ENCODE measurements around the gene CTSW. TPM values are rescaled to one million over a fixed set of nuclear protein-coding genes. Genes with fewer than 3 reads are reported as not detected.
"Not testable (repeated sequence)": the region's sequence is repeated elsewhere in the genome, so short reads cannot be mapped to it uniquely, and the experiment has no call there.

CTSW gene
- polyA plus RNA-seq, 1 donor, result 1.3 TPM

- DNase-seq (ENCODE audit: low read depth), result no peak
Observed at GRCh38 chr11:65885808-65886536, 6.3 kb downstream of the CTSW start.

GRCh38 chr11:65886826-65887722 lies 7.4 kb downstream of the CTSW start:
- DNase-seq (ENCODE audit: low read depth), result no peak

DNA sequence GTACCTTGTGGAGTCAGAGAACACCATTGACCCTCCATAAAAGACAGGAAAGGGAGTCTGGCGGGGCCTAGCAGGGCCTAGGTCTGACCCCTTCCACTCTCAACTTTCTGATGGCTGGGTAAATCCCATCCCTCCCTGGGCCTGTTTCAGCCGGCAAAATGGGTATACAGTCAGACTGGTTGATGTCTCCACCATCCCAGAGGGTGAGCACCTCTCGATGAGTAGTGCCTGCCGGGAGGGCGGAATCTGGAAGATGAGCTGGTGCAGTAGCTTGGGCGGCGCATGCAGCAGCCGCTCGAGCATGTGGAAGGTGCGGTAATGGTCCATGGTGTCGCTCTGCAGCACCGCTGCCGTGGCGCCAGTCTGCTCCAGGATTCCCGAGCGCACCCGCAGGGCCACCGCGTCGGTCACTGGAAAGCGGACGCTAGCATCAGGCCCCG lies 8.1 kb downstream of the CTSW start:
- DNase-seq (ENCODE audit: low read depth), result no peak

DNA sequence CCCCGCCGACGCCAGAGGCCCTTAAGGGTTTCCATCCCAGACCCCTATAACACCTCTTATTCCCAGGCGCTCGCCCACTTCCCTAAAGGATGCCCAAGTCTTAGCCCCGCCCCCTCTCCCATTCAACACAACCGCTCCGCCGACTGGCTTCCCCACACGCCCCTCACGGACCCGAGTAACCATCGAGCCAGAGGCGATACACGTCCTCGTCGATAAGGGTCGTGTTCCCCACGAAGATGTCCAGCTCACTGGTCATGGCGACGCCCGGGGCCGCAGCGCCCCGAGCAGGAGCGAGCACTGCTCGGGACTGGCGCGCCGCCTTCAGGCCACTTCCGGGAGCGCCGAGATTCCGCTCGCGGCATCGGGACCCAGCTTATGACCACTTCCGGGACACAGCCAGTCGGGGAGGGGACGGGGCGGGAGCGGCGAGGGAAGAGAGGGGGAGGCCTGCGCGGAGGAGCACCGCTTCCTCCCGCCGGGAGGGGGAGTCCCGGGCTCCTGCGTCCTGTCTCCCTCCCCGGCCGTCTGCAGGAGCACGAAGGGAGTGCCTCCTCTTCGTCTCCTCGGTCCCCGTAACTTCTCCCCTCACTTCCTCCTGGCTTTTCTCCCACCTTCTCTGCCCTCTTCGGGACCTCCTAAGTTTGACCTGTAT lies 8.7 kb downstream of the CTSW start, which contains the start of gene FIBP:
TSS of gene FIBP (minus strand) at position 309 of the 652 bp plus-strand sequence. CDS start at position 256, 53 bp downstream.
- peak; percentile 86 for DNase-seq (ENCODE audit: low read depth)

DNA sequence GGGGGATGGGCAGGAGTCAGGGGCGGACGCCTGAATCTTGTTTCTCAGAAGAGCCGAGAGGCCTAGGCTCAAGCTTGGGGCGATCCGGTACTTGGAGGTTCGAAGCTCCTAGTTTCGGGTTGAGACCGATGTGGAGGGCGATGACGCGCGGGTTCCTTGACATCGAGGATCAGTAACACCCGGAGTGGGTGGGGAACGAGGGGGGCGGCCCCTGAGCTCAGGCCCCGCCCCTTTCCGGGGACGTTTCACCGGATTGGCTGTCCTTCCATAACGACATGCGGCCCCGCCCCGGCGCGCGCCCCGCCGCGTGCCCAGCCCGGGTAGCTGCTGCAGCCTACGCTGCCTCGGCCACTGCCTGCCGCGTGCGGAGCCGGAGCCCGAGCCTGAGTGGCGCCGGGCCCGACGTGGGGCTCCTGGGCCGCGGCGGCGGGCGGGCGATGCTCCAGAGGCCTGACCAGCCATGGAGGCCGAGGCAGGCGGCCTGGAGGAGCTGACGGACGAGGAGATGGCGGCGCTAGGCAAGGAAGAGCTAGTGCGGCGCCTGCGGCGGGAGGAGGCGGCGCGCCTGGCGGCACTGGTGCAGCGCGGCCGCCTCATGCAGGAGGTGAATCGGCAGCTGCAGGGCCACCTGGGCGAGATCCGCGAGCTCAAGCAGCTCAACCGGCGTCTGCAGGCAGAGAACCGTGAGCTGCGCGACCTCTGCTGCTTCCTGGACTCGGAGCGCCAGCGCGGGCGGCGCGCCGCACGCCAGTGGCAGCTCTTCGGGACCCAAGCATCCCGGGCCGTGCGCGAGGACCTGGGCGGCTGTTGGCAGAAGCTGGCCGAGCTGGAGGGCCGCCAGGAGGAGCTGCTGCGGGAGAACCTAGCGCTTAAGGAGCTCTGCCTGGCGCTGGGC lies 10.9 kb downstream of the CTSW start, which contains the start of gene CCDC85B:
TSS of gene CCDC85B (plus strand) at position 350 of the 895 bp plus-strand sequence. CDS start at position 461, 111 bp downstream.
- DNase-seq (ENCODE audit: low read depth), result peak; percentile 91

DNA sequence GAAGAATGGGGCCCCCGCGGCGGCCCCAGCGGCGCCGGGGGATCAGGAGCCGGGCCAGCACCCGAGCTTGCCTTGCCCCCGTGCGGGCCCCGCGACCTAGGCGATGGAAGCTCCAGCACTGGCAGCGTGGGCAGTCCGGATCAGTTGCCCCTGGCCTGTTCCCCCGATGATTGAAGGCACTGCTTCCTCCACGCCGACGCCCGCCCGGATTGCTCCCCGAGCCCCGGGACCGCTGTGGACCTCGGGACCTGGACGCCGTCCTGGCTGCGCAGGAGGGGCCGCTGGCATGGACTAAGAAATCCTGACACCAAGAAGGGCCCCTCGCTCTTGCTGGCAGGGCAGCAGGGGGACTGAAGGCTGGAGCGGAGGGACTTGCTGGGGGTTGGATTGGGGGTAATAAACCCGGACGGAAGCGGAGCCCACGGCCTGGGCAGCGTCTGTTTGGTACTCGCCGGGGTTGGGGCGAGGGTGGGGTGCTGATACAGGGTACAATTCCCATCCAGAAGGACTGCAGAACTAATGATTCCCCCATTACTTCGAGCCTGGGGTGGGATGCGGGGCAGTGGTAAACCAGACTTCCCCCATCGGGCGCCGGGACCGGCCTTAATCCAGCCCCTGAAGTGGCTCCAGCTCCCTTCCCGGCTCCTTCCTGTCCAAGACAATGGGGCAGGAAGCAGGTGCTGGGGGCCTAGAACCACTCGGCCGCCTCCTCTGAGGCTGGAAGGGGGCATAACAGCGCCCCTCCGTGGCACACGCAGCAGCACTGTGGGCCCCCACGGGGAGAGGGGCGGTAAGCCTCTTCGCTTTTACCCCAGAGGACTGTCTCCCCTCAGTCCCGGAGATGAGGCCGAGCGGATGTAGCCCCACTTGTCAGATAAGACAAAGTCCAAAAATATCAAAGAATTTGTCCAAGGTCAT lies 11.8 kb downstream of the CTSW start:
- DNase-seq (ENCODE audit: low read depth), result no peak

DNA sequence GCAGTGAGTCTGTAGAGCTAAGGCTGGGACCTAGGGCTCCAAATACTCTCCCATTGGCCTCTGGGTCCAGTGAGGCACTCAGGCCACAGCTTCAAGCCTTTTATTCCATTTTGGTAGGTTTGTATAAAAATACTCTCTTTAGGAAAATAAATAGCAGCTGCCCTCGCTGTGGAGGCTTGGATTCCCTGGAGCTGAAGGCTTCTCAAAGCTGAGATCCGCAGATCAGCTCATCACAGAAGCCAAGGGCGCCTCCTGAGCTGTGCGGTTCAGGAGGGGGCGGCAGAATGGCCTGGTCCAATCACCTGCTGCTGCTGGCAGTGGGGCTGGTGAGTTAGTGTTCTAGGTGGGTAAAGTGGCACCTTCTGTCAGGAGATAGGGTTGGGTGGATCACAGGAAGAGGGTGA lies 12.5 kb downstream of the CTSW start:
- DNase-seq (ENCODE audit: low read depth), result not testable (repeated sequence)

DNA sequence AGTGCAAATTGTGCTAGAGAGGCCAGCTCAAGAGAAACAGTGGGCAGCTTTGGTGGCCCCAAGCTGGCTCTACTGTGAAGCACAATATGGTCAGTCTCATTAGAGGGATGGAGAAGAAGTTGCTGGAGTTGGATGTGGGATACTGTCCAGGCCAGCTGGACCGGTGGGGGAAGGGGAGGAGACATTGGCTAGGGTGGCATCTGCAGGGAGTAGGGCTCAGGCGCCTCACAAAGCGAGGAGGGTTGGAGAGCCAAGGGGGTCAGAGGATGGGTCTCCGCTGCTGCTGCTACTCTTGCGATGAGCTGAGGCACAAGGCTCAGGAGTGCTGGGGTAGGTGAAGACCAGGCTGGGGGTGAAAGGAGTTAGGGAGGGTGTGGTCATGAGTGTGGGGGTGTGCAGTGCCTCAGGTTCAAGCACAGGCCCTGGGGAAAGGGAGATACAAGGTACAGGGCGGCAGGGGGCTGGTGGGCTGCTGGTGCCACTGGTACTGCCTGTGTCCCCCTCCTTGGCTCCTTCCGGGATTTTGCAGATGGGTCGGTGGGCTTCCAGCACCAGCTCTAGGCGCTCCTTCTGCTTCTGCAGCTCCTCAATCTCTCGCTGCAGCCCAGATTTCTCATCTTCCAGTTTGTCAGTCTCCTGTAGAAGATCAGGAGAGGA lies 13.2 kb downstream of the CTSW start:
- DNase-seq (ENCODE audit: low read depth), result no peak

- DNase-seq (ENCODE audit: low read depth), result no peak
Observed at GRCh38 chr11:65894034-65894591, 14.5 kb downstream of the CTSW start.

GRCh38 chr11:65895482-65895981 lies 15.9 kb downstream of the CTSW start:
- DNase-seq (ENCODE audit: low read depth), result no peak

- no peak for DNase-seq (ENCODE audit: low read depth)
Observed at GRCh38 chr11:65896034-65896999, 16.7 kb downstream of the CTSW start.

DNA sequence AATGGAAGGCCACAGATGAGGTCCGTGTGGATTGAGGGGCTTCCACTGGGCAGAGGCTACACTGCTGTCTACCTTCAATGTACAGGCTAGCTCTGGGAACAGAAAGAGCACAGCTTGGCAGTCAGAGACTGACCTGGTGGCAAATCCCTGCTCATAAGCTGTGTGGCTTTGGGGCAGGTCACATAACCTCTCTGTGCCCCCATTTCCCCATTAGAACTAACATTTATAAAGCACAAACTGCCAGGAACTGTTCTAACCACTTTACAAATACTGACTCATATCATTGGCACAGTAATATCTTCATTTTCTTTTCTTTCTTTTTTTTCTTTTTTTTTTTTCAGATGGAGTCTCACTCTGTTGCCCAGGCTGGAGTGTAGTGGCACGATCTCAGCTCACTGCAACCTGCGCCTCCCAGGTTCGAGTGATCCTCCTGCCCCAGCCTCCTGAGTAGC lies 17.4 kb downstream of the CTSW start:
- DNase-seq (ENCODE audit: low read depth), result no peak

DNA sequence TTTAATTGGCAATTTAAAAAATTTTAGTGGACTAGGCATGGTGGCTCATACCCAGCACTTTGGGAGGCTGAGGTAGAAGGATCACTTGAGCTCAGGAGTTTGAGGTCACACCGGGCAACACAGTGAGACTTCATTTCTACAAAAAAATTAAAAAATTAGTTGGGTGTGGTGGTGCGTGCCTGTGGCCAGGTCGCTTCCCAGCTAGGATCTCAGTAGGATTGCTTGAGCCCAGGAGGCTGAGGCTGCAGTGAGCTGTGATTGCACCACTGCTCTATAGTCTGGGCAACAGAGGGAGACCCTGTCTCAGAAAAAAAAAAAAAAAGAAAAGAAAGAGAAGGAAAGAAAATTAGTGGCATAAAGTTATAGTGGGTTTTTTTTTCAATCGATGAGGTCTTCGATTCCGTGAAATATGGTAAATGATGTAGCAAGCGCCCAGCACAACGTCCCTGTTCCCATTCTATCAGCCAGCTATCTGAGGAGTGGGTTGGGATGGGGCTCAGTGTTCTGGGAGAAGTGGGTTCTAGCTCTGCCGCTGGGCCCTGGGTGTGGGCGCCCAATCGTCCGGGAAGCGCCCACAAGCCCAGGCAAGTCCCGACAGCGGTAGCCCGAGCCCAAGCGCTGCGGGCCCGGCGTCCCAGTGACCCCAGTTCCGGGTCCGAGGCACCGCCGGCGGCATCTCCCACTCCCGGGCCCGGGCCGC lies 19.2 kb downstream of the CTSW start:
- DNase-seq (ENCODE audit: low read depth), result no peak

DNA sequence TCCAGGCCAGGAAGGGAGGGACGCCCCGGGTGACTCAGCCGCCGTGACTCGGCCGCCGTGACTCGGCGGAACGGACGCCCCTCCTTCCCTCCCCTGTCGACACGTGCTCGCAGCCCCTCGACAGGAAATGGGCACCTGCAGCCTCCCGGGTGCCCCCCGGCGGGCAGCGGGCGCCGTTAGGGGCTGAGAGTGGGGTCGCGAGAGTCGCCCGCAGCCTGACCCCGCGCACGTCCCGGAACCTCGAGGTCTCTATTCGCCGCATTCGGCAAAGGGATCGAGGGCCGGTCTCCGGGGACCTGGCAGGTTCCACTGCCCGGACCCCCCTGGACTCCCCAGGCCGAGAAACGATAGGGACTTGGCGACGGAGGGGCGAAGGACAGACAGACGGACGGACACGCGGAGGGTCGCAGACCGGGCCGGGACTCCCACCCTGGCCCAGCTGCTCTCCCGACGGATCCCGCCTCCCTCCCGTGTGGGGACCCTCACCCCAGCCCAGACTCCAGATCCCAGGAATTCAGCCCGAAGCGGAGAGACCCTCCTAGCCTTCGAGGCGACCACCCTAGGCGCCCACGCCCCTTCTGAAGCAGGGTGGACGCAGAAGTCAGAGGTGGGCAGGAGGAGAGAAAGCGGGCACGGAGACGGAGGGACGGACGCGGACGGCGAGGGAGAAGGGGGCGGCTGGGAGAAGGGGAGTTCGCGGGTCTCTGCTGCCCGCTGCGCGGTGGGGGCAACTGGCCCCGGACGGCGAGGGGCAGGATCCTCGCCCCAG lies 19.9 kb downstream of the CTSW start:
- DNase-seq (ENCODE audit: low read depth), result no peak

DNA sequence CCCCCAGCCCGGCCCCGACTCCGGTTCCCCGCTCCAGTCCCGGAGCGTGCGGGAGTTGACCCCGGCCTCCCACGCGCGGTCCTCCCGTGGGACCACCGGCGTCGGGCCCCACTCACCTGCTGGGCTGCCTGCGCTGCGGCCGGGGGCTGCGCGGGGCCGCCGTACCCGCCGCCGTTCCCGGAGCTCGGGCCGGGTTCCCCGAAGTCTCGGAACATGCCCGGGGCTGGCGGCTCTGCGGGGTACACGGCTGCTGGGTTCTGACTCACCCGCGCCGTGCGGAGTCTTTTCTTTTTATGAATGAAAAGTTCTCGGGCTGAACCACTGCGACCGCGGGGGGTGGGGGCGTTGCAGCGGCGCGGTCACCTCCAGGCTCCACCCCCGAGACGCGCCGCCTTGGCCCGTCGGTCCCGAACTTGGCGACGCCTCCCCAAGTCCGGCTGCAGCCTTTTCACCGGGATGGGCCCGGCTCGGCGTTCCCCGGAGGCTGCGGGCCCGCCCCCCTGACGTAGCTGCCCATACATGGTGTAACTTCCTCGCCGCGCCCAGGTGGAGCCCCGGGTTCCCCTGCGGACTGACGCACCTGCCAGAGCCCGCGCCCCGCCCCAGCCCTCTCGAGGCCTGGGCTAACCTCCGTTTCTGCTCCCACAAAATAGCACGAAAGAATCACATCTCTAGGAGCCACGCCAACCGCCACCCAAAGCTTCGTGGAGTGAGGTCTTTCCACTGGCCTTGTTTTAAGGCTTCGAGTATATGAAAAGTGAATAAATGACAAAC lies 20.7 kb downstream of the CTSW start, which contains the start of gene FOSL1:
TSS of gene FOSL1 (minus strand) at position 264 of the 774 bp plus-strand sequence. CDS start at position 215, 49 bp downstream.
- DNase-seq (ENCODE audit: low read depth), result no peak
